ENCODE data around the gene PSMG4.

PSMG4 gene

GRCh38 chr6:3258720-3259490, at the start of gene PSMG4:
Gene PSMG4 (plus strand): TSS chr6:3258947. CDS start chr6:3259023, 76 bp downstream.
- peak; percentile 95 for DNase-seq

- peak; percentile 79 for DNase-seq
These were observed 49.4 kb upstream of the PSMG4 start for GRCh38 chr6:3209114-3210023.

GRCh38 chr6:3210024-3210610, 48.6 kb upstream of the PSMG4 start:
- DNase-seq: no peak

- DNase-seq: no peak
These were observed 47.1 kb upstream of the PSMG4 start for GRCh38 chr6:3211681-3212080.

- no peak for DNase-seq
These were observed 46.5 kb upstream of the PSMG4 start for GRCh38 chr6:3212261-3212660.

- DNase-seq: no peak
These were observed 45.4 kb upstream of the PSMG4 start for GRCh38 chr6:3213334-3213695.

GRCh38 chr6:3214898-3215297, 43.8 kb upstream of the PSMG4 start:
- no peak for DNase-seq

- no peak for DNase-seq
These were observed 41.5 kb upstream of the PSMG4 start for GRCh38 chr6:3217286-3217685.

- DNase-seq: no peak
These were observed 40.5 kb upstream of the PSMG4 start for GRCh38 chr6:3218266-3218665.

- no peak for DNase-seq
These were observed 38.4 kb upstream of the PSMG4 start for GRCh38 chr6:3220366-3220765.

GRCh38 chr6:3221578-3221977, 37.2 kb upstream of the PSMG4 start:
- DNase-seq: no peak

- DNase-seq: no peak
These were observed 36.2 kb upstream of the PSMG4 start for GRCh38 chr6:3222506-3223038.

- DNase-seq: no peak
These were observed 32.7 kb upstream of the PSMG4 start for GRCh38 chr6:3226042-3226441.

- no peak for DNase-seq
These were observed 32.0 kb upstream of the PSMG4 start for GRCh38 chr6:3226481-3227362.

GRCh38 chr6:3227363-3228045, 31.2 kb upstream of the PSMG4 start, which contains the start of gene TUBB2B:
Gene TUBB2B (minus strand): TSS chr6:3227653. CDS start chr6:3227543, 110 bp downstream.
- DNase-seq: no peak

GRCh38 chr6:3228046-3228671, 30.6 kb upstream of the PSMG4 start:
- DNase-seq: no peak

- no peak for DNase-seq
These were observed 29.8 kb upstream of the PSMG4 start for GRCh38 chr6:3228771-3229565.

- DNase-seq: no peak
These were observed 29.1 kb upstream of the PSMG4 start for GRCh38 chr6:3229566-3230178.

- no peak for DNase-seq
These were observed 28.4 kb upstream of the PSMG4 start for GRCh38 chr6:3230256-3230882.

Measured in activated CD4-positive, alpha-beta T cell treated with anti-CD3 and anti-CD28 coated beads, Interleukin-10, Interleukin-2, amounts not matched to agents 100 ng/mL and 50 ng/mL, durations not matched to agents 16 hours and 8 hours (primary cell).